NB4 (cell line): ENCODE data around the gene VSIG10L.

Source experiments
- MYC ChIP-seq: IDR thresholded peaks from 2 replicates; pipeline ENCODE4 v1.6.1; 2011; ENCODE audit warnings: low read depth, low read length
- POLR2A ChIP-seq: IDR thresholded peaks from 2 replicates; pipeline ENCODE4 v1.6.1; 2011; ENCODE audit warnings: mild to moderate bottlenecking; ENCODE audit not compliant: insufficient read length; ENCODE audit errors: extremely low read depth

DNA sequence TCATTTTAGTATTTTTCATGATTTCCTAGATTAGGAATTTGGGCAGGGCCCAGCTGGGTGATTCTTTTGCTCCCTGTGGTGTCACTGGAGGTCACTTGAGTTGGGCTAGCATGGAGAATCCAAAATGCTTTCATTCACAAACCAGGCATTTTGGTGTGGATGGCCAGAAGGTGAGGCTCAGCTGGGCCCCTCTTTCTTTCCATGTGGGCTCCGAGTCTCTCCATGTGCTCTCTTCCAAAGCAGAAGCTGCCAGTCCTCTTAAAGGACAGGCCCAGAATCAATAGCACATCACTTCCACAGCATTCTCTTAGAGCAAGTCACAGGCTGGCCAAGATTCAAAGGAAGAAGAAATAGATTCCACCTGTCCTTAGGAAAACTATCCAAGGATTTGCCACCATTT is 52.3 kb downstream of the VSIG10L start:
- TF ChIP-seq MYC (no peak), POLR2A (no peak)
